Transverse colon (tissue), 4 donors: Measurements from ENCODE around the gene SH3RF1. TPM values are rescaled to one million over a fixed set of nuclear protein-coding genes. Genes with fewer than 3 reads are reported as not detected.

Experiments used
- DNase-seq: peaks from one replicate; pipeline ENCODE4 v3.0.0-alpha.2; 2019
- H3K27ac ChIP-seq, 4 donors: fragments of 200-600 bp; sonication (generic); 2 replicates each; pipeline ENCODE4 v1.5.1; 2016 to 2018; ENCODE audit warnings: inconsistent platforms in 4 of 4
- H3K27me3 ChIP-seq: fragments of 200-600 bp; sonication (generic); 2 replicates; pipeline ENCODE4 v1.5.1; 2017; ENCODE audit warnings: inconsistent platforms
- H3K36me3 ChIP-seq, 4 donors: fragments of 200-600 bp; sonication (generic); 2 replicates each; pipeline ENCODE4 v1.5.1; 2017 to 2019; ENCODE audit warnings: inconsistent platforms in 4 of 4
- H3K4me1 ChIP-seq, 4 donors: fragments of 200-600 bp; sonication (generic); 2 replicates each; pipeline ENCODE4 v1.5.1; 2017 to 2020; ENCODE audit warnings: inconsistent platforms in 4 of 4
- H3K4me3 ChIP-seq, 4 donors: fragments of 200-600 bp; sonication (generic); 1 replicate in 1 of 4; 2 replicates in 3 of 4; pipeline versions ENCODE4 v1.5.1 to v1.6.1; 2017 to 2019; ENCODE audit warnings: inconsistent platforms in 4 of 4
- H3K9me3 ChIP-seq, 2 donors: fragments of 200-600 bp; sonication (generic); 2 replicates each; pipeline ENCODE4 v1.5.1; 2017 to 2019; ENCODE audit warnings: inconsistent platforms in 2 of 2
- EP300 ChIP-seq: sonication (generic); formaldehyde crosslinking; IDR thresholded peaks from one replicate; pipeline ENCODE4 v1.6.1; 2017; ENCODE audit warnings: antibody characterized with exemption, low read depth
- POLR2A ChIP-seq: fragments of 450-650 bp; IDR thresholded peaks from one replicate; pipeline ENCODE4 v1.6.1; 2016; ENCODE audit warnings: antibody characterized with exemption, mild to moderate bottlenecking, moderate library complexity
- POLR2AphosphoS5 ChIP-seq, 3 donors: sonication (generic); formaldehyde crosslinking; IDR thresholded peaks; one replicate each; pipeline ENCODE4 v1.6.1; 2016; ENCODE audit warnings: antibody characterized with exemption in 3 of 3
- WGBS, 2 donors: methylation state at CpG; one replicate each; pipeline ENCODE4 v1.1.5; 2018; ENCODE audit warnings: low coverage in 1 of 2; 5-methylcytosine and 5-hydroxymethylcytosine counted together
- in situ Hi-C, 4 donors: fragments of 200-750 bp; cut with MboI; loops; one replicate each; pipeline versions ENCODE4 v1.15.0 to v1.15.1; 2017; ENCODE audit warnings: low sequenced_read_pairs in 3 of 4, low pct_ligation_motif_present in 1 of 4, low pct_unique_long_range_greater_than_20kb in 1 of 4
- intact Hi-C: fragments of 100-400 bp; cut with DNase I; formaldehyde crosslinking; loops from one replicate; pipeline ENCODE4 v1.15.1; 2023; ENCODE audit warnings: low total_unique reads
- total RNA-seq, 4 donors: library from RNA; depleted of rRNA; stranded (reverse); fragments of >200 nt; gene quantifications; one replicate each; pipeline ENCODE4 v1.1.0, GENCODE V29; 2016
- TF ChIP-seq, protein P1 (sequence below), 5 experiments: fragments of 200-600 bp in 3 of 5; fragments of 450-650 bp in 2 of 5; sonication (generic) in 3 of 5; IDR thresholded peaks; 1 replicate in 2 of 5; 2 replicates in 3 of 5; pipeline ENCODE4 v1.5.1; 2016 to 2017; ENCODE audit warnings: antibody characterized with exemption in 5 of 5, inconsistent platforms in 3 of 5, mild to moderate bottlenecking in 2 of 5, moderate library complexity in 1 of 5

SH3RF1 gene
- total RNA-seq, 4 donors from 2014 or later = 49.0 to 63.4 (median 54.3) TPM

DNA sequence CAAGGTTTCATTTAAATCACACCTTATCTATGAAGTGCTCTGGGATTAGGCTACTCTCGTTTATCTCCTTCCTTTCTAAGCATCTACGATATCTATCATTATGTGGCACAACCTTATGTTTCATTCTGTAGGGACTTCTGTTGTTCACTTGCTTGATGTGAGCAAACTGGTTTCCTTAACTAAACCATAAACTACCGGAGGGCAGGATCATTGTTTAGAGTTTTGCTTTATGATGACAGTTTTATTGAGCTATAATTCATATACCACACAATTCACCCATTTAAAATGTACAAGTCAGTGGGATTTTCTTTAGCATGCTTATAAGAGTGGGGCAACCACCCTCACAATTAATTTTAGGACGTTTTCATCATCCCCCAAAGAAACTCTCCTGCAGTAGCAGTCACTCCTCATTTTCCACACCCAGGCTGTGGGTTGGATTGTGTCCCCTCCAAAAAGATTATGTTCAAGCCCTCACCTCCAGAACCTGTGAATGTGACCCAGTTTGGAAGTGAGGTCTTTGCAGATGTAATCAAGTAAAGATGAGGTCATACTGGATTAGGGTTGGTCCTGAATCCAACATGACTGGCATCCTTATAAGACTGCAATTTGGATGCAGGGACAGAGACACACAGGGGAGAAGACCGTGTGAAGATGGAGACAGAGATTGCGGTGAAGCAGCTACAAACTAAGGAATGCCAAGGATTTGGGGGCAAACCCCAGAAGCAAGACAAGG is 42.1 kb upstream of the SH3RF1 start:
- intact Hi-C loops = no loop called here
- no peaks in the 10 kb centered on the region for H3K9me3 ChIP-seq
- TF ChIP-seq POLR2A (no peak), POLR2AphosphoS5 (IDR thresholded peaks at IDR 0.05) (peak in 1 of 3 donors; percentile 13)
- peaks cover 0 to 36% (median 23%) of the 10 kb centered on the region in 4 donors for H3K4me1 ChIP-seq
- peak overlapping the region in 1 of 4 donors; percentile 0 for H3K27ac ChIP-seq
- DNase-seq = no peak
- in situ Hi-C loops = loop anchor here in 1 of 4 donors (25.0 kb wide), 1 partner anchor 174 kb away; no protein-coding TSS in a partner anchor
- 59 to 65% methylated on average over 5 to 6 of the region's 6 CpGs for WGBS, 2 donors
- H3K4me3 ChIP-seq = no peak overlapping the region
- no peaks in the 10 kb centered on the region for H3K27me3 ChIP-seq
- H3K36me3 ChIP-seq = no peaks in the 10 kb centered on the region

DNA sequence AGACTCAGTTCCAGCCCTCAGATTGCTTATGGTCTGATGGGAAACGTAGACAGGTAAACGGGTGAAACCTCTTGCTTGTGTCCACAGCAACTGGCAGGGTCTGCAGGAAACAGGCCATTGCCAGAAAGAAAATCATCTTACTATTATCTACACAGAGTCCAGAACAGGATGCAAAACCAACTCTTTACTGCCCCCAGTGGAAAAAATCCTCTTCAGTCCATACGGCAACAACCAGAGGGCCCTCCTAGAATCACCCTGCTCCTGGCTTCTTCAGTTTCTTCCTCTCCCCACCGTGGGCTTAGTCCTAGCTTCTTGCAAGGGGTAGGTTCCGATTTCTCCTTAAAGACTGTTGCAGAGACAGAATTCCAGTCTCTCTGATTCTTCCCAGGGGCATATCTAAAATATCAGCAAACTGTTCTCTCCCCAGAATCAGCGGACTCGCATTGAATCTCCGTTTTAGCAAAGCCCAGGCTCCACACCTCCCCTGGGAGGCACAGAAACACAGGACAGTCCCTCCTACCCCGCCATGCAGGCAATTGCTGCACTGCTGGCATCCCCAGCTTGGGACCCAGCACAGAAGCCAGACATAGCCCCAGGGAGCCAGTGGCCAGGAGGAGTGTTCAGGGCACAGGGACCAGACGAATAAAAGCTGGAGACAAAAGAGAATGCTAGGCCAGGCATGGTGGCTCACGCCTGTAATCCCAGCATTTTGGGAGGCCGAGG is 41.0 kb upstream of the SH3RF1 start:
- Histone ChIP-seq H3K4me1 (peaks cover 0 to 36% (median 23%) of the 10 kb centered on the region in 4 donors), H3K27me3 (no peaks in the 10 kb centered on the region), H3K4me3 (no peak overlapping the region), H3K36me3 (no peaks in the 10 kb centered on the region), H3K9me3 (no peaks in the 10 kb centered on the region), H3K27ac (peak overlapping the region in 1 of 4 donors; percentile 0)
- intact Hi-C loops = no loop called here
- in situ Hi-C loops = loop anchor here in 1 of 4 donors (25.0 kb wide), 1 partner anchor 175 kb away; no protein-coding TSS in a partner anchor
- DNase-seq = no peak
- 75 to 79% methylated on average over 3 to 12 of the region's 12 CpGs for WGBS, 2 donors
- no peak for TF ChIP-seq POLR2AphosphoS5 (IDR thresholded peaks at IDR 0.05)
- TF ChIP-seq, protein P1, sequence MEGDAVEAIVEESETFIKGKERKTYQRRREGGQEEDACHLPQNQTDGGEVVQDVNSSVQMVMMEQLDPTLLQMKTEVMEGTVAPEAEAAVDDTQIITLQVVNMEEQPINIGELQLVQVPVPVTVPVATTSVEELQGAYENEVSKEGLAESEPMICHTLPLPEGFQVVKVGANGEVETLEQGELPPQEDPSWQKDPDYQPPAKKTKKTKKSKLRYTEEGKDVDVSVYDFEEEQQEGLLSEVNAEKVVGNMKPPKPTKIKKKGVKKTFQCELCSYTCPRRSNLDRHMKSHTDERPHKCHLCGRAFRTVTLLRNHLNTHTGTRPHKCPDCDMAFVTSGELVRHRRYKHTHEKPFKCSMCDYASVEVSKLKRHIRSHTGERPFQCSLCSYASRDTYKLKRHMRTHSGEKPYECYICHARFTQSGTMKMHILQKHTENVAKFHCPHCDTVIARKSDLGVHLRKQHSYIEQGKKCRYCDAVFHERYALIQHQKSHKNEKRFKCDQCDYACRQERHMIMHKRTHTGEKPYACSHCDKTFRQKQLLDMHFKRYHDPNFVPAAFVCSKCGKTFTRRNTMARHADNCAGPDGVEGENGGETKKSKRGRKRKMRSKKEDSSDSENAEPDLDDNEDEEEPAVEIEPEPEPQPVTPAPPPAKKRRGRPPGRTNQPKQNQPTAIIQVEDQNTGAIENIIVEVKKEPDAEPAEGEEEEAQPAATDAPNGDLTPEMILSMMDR (IDR thresholded peaks at IDR 0.05) = peak; percentile 34 to 52 (median 46)

DNA sequence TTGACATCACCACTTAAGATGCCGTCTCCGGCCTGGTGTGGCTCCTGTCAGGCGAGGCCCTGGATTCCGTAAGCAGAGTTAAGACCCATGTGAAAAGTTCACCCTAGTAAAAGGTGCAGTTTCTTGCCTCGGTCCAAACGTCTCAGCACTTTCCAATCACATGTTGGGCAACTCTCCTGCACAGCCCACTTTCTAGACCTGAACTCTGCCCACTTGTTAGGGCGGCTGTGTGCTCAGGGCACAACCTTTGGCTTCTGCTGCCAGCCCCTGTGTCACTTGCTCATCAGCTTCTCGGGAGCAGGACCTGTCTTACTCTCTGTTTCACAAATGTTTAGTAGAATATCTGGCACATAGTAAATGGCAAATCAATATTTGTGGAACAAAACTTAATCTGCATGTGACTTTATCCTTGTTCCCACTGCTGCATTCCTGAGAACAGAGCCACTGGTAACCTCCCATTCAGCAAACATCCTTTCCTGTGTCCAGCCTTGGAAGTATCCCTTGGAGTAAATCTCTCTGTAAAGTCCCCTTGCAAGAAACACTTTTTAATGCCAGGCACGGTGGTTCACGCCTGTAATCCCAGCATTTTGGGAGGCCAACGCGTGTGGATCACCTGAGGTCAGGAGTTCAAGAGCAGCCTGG is 38.7 kb upstream of the SH3RF1 start:
- Histone ChIP-seq H3K4me3 (no peak overlapping the region), H3K27ac (no peak overlapping the region), H3K27me3 (no peaks in the 10 kb centered on the region), H3K9me3 (no peaks in the 10 kb centered on the region), H3K4me1 (peaks cover 0 to 19% (median 12%) of the 10 kb centered on the region in 4 donors), H3K36me3 (no peaks in the 10 kb centered on the region)
- TF ChIP-seq POLR2AphosphoS5 (IDR thresholded peaks at IDR 0.05) = no peak
- TF ChIP-seq, protein P1 (IDR thresholded peaks at IDR 0.05) = no peak
- TF ChIP-seq EP300 = no peak
- TF ChIP-seq POLR2A = no peak
- in situ Hi-C loops (loop anchor here in 1 of 4 donors (25.0 kb wide), 1 partner anchor 178 kb away; no protein-coding TSS in a partner anchor), intact Hi-C loops (no loop called here)
- DNase-seq = no peak
- 87 to 100% methylated on average over 5 to 12 of the region's 12 CpGs for WGBS, 2 donors

DNA sequence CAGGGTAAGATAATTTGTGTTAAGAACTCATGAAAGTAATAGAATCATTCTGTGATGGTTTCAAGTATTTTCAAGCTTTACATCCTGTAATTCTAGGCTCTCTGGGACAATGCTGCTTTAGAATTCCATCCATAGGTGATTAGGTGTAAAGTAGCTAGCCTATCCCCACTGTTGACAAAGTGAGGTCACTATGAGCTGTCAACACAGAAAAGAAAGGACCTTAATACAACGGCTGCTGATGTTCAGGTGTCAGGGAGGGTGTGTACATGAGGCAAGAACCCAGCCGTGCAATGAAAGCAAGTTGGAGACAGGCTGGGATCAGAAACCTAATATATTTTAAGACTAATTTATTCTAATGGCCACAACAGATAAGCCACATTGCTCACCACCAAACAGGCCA is 36.8 kb upstream of the SH3RF1 start:
- peaks cover 0 to 5% (median 2%) of the 10 kb centered on the region in 4 donors for H3K4me1 ChIP-seq
- no peak overlapping the region for H3K4me3 ChIP-seq
- H3K27ac ChIP-seq = no peak overlapping the region
- no peaks in the 10 kb centered on the region for H3K27me3 ChIP-seq
- H3K9me3 ChIP-seq = no peaks in the 10 kb centered on the region
- no peak for TF ChIP-seq POLR2A
- H3K36me3 ChIP-seq = no peaks in the 10 kb centered on the region
- 45 to 73% methylated on average over 2 of the region's 2 CpGs for WGBS, 2 donors
- in situ Hi-C loops = loop anchor here in 1 of 4 donors (25.0 kb wide), 1 partner anchor 180 kb away; no protein-coding TSS in a partner anchor
- DNase-seq = no peak
- intact Hi-C loops = no loop called here

DNA sequence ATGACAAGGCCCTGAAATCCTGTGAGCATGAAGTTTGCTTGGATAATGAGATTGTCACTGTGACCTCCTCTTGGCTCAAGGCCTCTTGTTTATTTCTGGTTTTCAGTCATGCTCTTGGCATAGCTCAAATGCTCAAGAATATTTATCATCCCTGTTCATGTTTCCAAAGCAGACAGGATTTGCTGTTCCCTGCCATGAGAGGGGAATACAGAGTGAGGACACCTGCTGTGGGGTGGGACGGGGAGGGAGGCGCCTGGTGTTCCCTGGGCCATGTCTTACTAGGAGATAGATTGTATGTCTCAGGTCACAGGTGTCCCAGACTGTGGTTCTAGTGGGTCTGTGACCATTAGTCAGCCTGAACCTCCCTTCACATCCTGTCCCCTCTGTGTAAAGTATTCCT is 34.9 kb upstream of the SH3RF1 start:
- TF ChIP-seq EP300 = no peak
- TF ChIP-seq, protein P1 (IDR thresholded peaks at IDR 0.05) = no peak
- no peak for TF ChIP-seq POLR2A
- no peak for TF ChIP-seq POLR2AphosphoS5 (IDR thresholded peaks at IDR 0.05)

More for the DNA sequence above, 34.9 kb upstream of the SH3RF1 start:
- Histone ChIP-seq H3K9me3 (no peaks in the 10 kb centered on the region), H3K4me3 (no peak overlapping the region), H3K4me1 (no peaks in the 10 kb centered on the region), H3K27ac (no peak overlapping the region), H3K27me3 (no peaks in the 10 kb centered on the region), H3K36me3 (no peaks in the 10 kb centered on the region)
- no peak for DNase-seq
- intact Hi-C loops = no loop called here
- WGBS, 2 donors = 85% methylated on average over 2 of the region's 2 CpGs; no CpG with 5 or more reads in 1 of the 2 donors
- in situ Hi-C loops = loop anchor here in 1 of 4 donors (25.0 kb wide), 1 partner anchor 182 kb away; no protein-coding TSS in a partner anchor
